ENCODE results near the gene MEG3. TPM values are rescaled to one million over a fixed set of nuclear protein-coding genes. Genes with fewer than 3 reads are reported as not detected.
"Not testable (repeated sequence)": the region's sequence is repeated elsewhere in the genome, so short reads cannot be mapped to it uniquely, and the experiment has no call there.

The MEG3 gene
- total RNA-seq, 2 donors from 2014 or later, result not detected

- Mint-ChIP-seq H3K27me3 (ENCODE audit: low read depth) (peaks cover 13% of the 10 kb centered on the region), H3K27ac (no peak overlapping the region), H3K9me3 (peaks cover 3 to 7% of the 10 kb centered on the region in 2 donors), H3K4me3 (no peak overlapping the region), H3K36me3 (ENCODE audit: insufficient read depth in 2 of 2) (peaks cover 5% of the 10 kb centered on the region in 2 donors), H3K4me1 (ENCODE audit: low read depth) (no peaks in the 10 kb centered on the region)
- no peak for ATAC-seq (replicated peaks in 1 of 2)
- no peak for DNase-seq
Measured at GRCh38 chr14:100810861-100811461, 15.0 kb upstream of the MEG3 start.

- H3K36me3 Mint-ChIP-seq (ENCODE audit: insufficient read depth in 2 of 2), result peaks cover 5% of the 10 kb centered on the region in 2 donors
- DNase-seq (no peak), ATAC-seq (replicated peaks in 1 of 2) (no peak)
- H3K4me3 Mint-ChIP-seq, result no peak overlapping the region
- no peak overlapping the region for H3K27ac Mint-ChIP-seq
- peaks cover 13% of the 10 kb centered on the region for H3K27me3 Mint-ChIP-seq (ENCODE audit: low read depth)
- H3K4me1 Mint-ChIP-seq (ENCODE audit: low read depth), result no peaks in the 10 kb centered on the region
- peaks cover 3 to 7% of the 10 kb centered on the region in 2 donors for H3K9me3 Mint-ChIP-seq
Measured at GRCh38 chr14:100813291-100813690, 12.6 kb upstream of the MEG3 start.

GRCh38 chr14:100815478-100816285 is 10.2 kb upstream of the MEG3 start:
- DNase-seq (no peak), ATAC-seq (replicated peaks in 1 of 2) (no peak)
- H3K27ac Mint-ChIP-seq, result no peak overlapping the region
- peaks cover 0 to 5% of the 10 kb centered on the region in 2 donors for H3K9me3 Mint-ChIP-seq
- H3K4me1 Mint-ChIP-seq (ENCODE audit: low read depth), result no peaks in the 10 kb centered on the region
- no peaks in the 10 kb centered on the region for H3K36me3 Mint-ChIP-seq (ENCODE audit: insufficient read depth in 2 of 2)
- peaks cover 7% of the 10 kb centered on the region for H3K27me3 Mint-ChIP-seq (ENCODE audit: low read depth)
- no peak overlapping the region for H3K4me3 Mint-ChIP-seq

GRCh38 chr14:100816286-100816949 is 9.5 kb upstream of the MEG3 start:
- no peak overlapping the region for H3K27ac Mint-ChIP-seq
- H3K4me1 Mint-ChIP-seq (ENCODE audit: low read depth), result no peaks in the 10 kb centered on the region
- peaks cover 0 to 5% of the 10 kb centered on the region in 2 donors for H3K9me3 Mint-ChIP-seq
- ATAC-seq (replicated peaks in 1 of 2) (no peak), DNase-seq (no peak)
- H3K36me3 Mint-ChIP-seq (ENCODE audit: insufficient read depth in 2 of 2), result no peaks in the 10 kb centered on the region
- peaks cover 7% of the 10 kb centered on the region for H3K27me3 Mint-ChIP-seq (ENCODE audit: low read depth)
- H3K4me3 Mint-ChIP-seq, result no peak overlapping the region

- Mint-ChIP-seq H3K27ac (no peak overlapping the region), H3K36me3 (ENCODE audit: insufficient read depth in 2 of 2) (no peaks in the 10 kb centered on the region), H3K4me3 (no peak overlapping the region), H3K4me1 (ENCODE audit: low read depth) (no peaks in the 10 kb centered on the region), H3K27me3 (ENCODE audit: low read depth) (peaks cover 7% of the 10 kb centered on the region), H3K9me3 (peaks cover 0 to 3% of the 10 kb centered on the region in 2 donors)
- ATAC-seq (replicated peaks in 1 of 2), result no peak
- no peak for DNase-seq
Measured at GRCh38 chr14:100816950-100817901, 8.7 kb upstream of the MEG3 start.

GRCh38 chr14:100818221-100818699 is 7.7 kb upstream of the MEG3 start:
- no peak for ATAC-seq (replicated peaks in 1 of 2)
- peaks cover 0 to 3% of the 10 kb centered on the region in 2 donors for H3K9me3 Mint-ChIP-seq
- peaks cover 6% of the 10 kb centered on the region for H3K27me3 Mint-ChIP-seq (ENCODE audit: low read depth)
- no peaks in the 10 kb centered on the region for H3K4me1 Mint-ChIP-seq (ENCODE audit: low read depth)
- H3K27ac Mint-ChIP-seq, result no peak overlapping the region
- H3K36me3 Mint-ChIP-seq (ENCODE audit: insufficient read depth in 2 of 2), result no peaks in the 10 kb centered on the region
- DNase-seq, result no peak
- no peak overlapping the region for H3K4me3 Mint-ChIP-seq

GRCh38 chr14:100818923-100819322 is 7.0 kb upstream of the MEG3 start:
- not testable (repeated sequence) for H3K27me3 Mint-ChIP-seq (ENCODE audit: low read depth); H3K9me3 Mint-ChIP-seq; H3K4me3 Mint-ChIP-seq; H3K27ac Mint-ChIP-seq; DNase-seq; H3K36me3 Mint-ChIP-seq (ENCODE audit: insufficient read depth in 2 of 2); ATAC-seq (replicated peaks in 1 of 2); H3K4me1 Mint-ChIP-seq (ENCODE audit: low read depth)

- H3K27ac Mint-ChIP-seq, result no peak overlapping the region
- DNase-seq (no peak), ATAC-seq (replicated peaks in 1 of 2) (no peak)
- H3K36me3 Mint-ChIP-seq (ENCODE audit: insufficient read depth in 2 of 2), result no peaks in the 10 kb centered on the region
- peaks cover 0 to 3% of the 10 kb centered on the region in 2 donors for H3K9me3 Mint-ChIP-seq
- no peak overlapping the region for H3K4me3 Mint-ChIP-seq
- H3K4me1 Mint-ChIP-seq (ENCODE audit: low read depth), result no peaks in the 10 kb centered on the region
- peaks cover 8% of the 10 kb centered on the region for H3K27me3 Mint-ChIP-seq (ENCODE audit: low read depth)
Measured at GRCh38 chr14:100819453-100819828, 6.5 kb upstream of the MEG3 start.

- H3K27ac Mint-ChIP-seq, result no peak overlapping the region
- no peaks in the 10 kb centered on the region for H3K36me3 Mint-ChIP-seq (ENCODE audit: insufficient read depth in 2 of 2)
- no peak for DNase-seq
- H3K9me3 Mint-ChIP-seq, result peaks cover 0 to 3% of the 10 kb centered on the region in 2 donors
- no peak for ATAC-seq (replicated peaks in 1 of 2)
- no peak overlapping the region for H3K4me3 Mint-ChIP-seq
- H3K27me3 Mint-ChIP-seq (ENCODE audit: low read depth), result peaks cover 13% of the 10 kb centered on the region
- H3K4me1 Mint-ChIP-seq (ENCODE audit: low read depth), result peaks cover 4% of the 10 kb centered on the region
Measured at GRCh38 chr14:100819829-100820475, 6.0 kb upstream of the MEG3 start.

GRCh38 chr14:100820957-100821356 is 5.0 kb upstream of the MEG3 start:
- H3K9me3 Mint-ChIP-seq, result peaks cover 0 to 3% of the 10 kb centered on the region in 2 donors
- H3K4me1 Mint-ChIP-seq (ENCODE audit: low read depth), result peaks cover 7% of the 10 kb centered on the region
- H3K36me3 Mint-ChIP-seq (ENCODE audit: insufficient read depth in 2 of 2), result no peaks in the 10 kb centered on the region
- peaks cover 19% of the 10 kb centered on the region for H3K27me3 Mint-ChIP-seq (ENCODE audit: low read depth)
- no peak overlapping the region for H3K27ac Mint-ChIP-seq
- no peak for ATAC-seq (replicated peaks in 1 of 2)
- DNase-seq, result no peak
- no peak overlapping the region for H3K4me3 Mint-ChIP-seq

- Mint-ChIP-seq H3K4me1 (ENCODE audit: low read depth) (peaks cover 7% of the 10 kb centered on the region), H3K4me3 (no peak overlapping the region), H3K9me3 (peaks cover 0 to 3% of the 10 kb centered on the region in 2 donors), H3K36me3 (ENCODE audit: insufficient read depth in 2 of 2) (no peaks in the 10 kb centered on the region), H3K27ac (no peak overlapping the region), H3K27me3 (ENCODE audit: low read depth) (peaks cover 27% of the 10 kb centered on the region)
- no peak for ATAC-seq (replicated peaks in 1 of 2)
- DNase-seq, result no peak
Measured at GRCh38 chr14:100822013-100822412, 3.9 kb upstream of the MEG3 start.
